Right ventricle myocardium inferior (tissue), 1 donor: ENCODE measurements around the gene MYCL. TPM values are rescaled to one million over a fixed set of nuclear protein-coding genes. Genes with fewer than 3 reads are reported as not detected.

Source experiments
- ATAC-seq: fragments of 200-7000 bp; cut with Tn5 transposase; one replicate; pipeline ENCODE4 v1.9.1; 2020; ENCODE audit warnings: mild to moderate bottlenecking, moderate library complexity
- DNase-seq: peaks from one replicate; pipeline ENCODE4 v3.0.0; 2021; ENCODE audit errors: missing footprints
- intact Hi-C: fragments of 100-400 bp; cut with DNase I; formaldehyde crosslinking; loops from one replicate; pipeline ENCODE4 v1.11.0; 2022
- long read RNA-seq: library from polyadenylated mRNA; unstranded; transcript quantifications from one replicate; pipeline ENCODE4 v2.0.0, GENCODE V29; 2021
- total RNA-seq: library from RNA; stranded (reverse); fragmentation: NEBNext Ultra II Directional; extraction: Animal tissue kit (Norgen Biotek cat#: 25700); gene quantifications from one replicate; pipeline ENCODE4 v1.2.1, GENCODE V29; 2021
- donor health status: DM: no; HTN: yes; CAD: no; lungs with severe emphysema.

Gene MYCL, protein sequence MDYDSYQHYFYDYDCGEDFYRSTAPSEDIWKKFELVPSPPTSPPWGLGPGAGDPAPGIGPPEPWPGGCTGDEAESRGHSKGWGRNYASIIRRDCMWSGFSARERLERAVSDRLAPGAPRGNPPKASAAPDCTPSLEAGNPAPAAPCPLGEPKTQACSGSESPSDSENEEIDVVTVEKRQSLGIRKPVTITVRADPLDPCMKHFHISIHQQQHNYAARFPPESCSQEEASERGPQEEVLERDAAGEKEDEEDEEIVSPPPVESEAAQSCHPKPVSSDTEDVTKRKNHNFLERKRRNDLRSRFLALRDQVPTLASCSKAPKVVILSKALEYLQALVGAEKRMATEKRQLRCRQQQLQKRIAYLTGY
- total RNA-seq, result 1.1 TPM
- long read RNA-seq, partial matches to known transcripts, result 0 of 1 reads
- long read RNA-seq, other reads (novel, unspliced or antisense), result 0 of 1 reads

DNA sequence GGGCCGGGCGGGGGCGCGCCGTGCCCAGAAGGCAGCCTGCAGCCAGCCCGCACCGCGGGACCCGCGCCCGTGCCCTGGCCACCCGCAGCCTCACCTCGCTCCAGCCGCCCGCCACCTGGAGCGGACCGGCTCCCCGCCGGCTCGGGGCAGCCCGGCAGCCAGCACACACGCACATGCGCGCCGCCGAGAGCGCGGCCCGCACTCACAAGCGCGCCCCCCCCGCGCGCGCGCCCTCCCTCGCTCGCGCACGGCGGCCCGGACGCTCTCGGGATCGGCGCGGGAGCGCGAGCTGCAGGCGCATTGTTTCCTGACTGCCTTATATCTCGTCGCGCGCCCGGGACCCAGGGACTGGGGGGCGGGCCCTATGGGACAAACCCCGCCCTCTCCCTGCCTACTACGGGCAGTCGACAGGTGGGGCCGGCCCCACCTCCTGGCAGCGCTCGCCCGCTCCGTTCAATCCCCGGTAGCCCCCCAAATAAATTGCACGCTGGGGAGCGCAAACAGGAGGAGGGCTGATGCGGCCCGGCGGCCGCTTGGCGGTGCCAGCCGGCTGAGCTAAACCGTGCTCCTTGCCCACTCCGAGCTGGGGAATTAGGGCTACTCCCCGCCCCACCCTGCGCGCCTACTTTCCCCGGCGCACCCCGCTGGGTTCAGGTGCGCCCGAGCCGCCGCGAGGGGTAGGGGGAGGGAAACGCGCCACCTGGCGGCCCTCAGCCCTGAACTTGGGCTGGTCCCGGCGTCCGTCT, at the start of gene MYCL:
Gene MYCL, minus strand, starts transcription at position 204 of the 746 bp plus-strand sequence. CDS start 483 bp downstream, outside the sequence.
- ATAC-seq (peak; percentile 85), DNase-seq (peak; percentile 87)
- intact Hi-C loops, result loop anchor here (1.0 kb wide), 1 partner anchor 84 kb away; no protein-coding TSS in a partner anchor

DNA sequence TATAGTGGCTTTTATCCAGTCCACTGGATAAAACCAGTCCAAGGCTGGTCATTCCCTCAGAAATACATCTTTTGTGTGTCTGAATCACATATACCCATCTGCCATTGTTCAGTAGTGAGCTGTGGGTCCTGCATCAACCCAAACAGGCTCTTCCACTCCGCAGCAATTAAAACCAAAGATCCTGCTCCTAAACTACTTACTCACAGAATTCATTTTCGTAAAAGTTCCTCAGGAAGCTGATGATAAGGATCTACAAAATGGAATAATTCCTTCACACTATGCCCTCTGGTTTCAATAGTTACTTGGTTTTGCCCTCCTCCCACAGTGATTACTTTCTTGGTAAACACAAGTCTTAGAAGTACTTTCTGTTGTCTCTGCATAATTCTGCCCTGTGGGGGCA, 48.2 kb upstream of the MYCL start:
- intact Hi-C loops, result no loop called here
- ATAC-seq (no peak), DNase-seq (no peak)

DNA sequence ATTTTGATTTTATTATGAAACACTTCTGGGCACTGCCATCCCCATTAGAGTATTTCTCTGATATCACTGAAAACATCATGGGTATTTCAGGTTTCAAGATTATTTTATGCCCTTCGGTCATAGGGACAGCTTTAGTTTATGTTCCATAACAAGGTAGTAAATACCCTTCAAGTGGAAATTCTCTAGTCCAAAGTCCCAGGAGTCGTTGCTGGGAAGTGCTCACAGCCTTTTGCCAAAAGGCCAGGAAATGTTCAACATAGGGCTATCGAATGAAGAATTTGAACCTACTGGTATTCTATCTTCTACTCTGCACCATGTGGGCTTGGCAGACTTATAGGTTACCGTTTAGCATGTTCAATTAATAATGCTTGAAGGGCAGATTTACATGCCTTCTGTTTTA, 45.5 kb upstream of the MYCL start:
- intact Hi-C loops, result no loop called here
- no peak for ATAC-seq
- no peak for DNase-seq

DNA sequence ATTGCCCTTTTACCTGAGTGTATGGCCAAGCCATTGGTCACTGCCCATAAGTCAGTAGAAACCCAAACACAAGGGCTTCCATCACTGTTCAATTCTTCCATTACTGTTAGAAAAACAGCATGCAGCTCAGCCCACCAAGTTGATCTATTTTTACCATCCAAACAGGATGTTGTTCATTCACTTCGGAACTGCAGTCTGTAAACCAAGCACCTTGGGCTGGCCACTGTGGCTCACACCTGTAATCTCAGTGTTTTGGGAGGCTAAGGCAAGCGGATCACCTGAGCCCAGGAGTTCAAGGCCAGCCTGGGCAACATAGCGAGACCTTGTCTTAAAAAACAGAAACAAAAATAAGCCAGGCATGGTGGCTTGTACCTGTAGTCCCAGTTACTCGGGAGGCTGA, 44.5 kb upstream of the MYCL start:
- intact Hi-C loops, result no loop called here
- DNase-seq (no peak), ATAC-seq (no peak)

DNA sequence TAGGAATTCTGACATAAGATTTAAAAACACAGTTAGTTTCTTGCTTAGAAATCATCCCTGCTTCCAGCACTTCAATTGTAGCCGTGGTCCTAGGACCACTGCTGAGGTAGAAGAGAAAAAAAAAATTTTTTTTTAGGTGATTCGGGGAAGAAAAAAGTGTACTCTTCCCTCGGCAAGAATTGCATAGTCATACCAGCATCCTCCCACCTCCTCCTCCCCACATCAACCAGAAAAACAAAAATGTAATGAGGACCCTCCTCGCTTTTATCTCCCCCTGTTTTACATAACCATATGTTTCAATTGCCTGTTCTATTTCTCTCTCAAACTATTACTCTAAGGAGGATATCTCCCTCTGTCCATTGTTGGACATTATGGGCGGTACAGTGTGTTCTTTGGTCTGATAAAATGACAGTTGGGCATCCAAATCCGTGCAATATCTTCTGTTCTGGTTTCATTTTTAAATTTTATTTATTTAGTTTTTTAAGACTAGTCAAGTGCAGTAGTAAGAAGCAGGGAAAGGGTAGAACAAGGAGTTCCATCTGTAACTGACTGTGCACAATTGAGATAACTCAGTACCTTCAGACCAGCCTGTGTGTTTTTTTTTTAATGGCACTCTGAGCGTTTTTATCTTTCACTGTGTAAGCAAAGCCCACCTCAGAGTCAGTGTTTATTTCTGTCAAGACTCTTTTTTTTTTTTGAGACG, 42.8 kb upstream of the MYCL start:
- no peak for DNase-seq
- intact Hi-C loops, result no loop called here
- no peak for ATAC-seq

DNA sequence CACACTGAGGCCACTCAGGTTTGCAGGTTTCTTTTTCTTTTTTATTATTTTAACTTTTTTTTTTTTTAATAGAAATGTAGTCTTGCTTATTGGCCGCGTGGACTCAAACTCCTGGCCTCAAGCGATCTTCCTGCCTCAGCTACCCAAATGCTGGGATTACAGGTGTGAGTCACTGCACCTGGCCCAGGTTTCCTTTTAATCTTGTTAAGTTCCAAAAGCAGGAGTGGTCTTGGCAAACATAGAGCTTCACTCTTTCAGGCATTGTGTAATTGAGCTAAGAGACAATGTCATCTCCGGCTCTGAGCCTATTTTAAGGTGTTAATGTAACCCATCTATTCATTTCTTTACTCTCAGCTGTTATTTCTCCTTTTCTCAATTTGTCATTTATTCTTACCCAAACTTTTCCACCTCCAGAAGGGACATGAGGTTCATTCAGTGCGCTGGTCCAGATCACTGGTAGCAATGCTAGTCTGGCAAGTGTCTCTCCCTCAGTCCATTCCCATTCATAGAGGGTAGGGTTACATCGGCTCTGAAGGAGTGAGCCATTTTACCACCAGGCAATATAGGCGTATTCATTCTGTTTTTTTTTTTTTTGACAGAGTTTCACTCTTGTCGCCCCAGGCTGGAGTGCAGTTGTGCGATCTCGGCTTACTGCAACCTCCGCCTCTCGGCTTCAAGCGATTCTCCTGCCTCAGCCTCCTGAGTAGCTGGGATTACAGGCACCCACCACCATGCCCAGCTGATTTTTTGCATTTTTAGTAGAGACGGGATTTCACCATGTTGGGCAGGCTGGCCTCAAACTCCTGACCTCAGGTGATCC, 42.0 kb upstream of the MYCL start:
- intact Hi-C loops, result no loop called here
- no peak for DNase-seq
- ATAC-seq, result no peak

DNA sequence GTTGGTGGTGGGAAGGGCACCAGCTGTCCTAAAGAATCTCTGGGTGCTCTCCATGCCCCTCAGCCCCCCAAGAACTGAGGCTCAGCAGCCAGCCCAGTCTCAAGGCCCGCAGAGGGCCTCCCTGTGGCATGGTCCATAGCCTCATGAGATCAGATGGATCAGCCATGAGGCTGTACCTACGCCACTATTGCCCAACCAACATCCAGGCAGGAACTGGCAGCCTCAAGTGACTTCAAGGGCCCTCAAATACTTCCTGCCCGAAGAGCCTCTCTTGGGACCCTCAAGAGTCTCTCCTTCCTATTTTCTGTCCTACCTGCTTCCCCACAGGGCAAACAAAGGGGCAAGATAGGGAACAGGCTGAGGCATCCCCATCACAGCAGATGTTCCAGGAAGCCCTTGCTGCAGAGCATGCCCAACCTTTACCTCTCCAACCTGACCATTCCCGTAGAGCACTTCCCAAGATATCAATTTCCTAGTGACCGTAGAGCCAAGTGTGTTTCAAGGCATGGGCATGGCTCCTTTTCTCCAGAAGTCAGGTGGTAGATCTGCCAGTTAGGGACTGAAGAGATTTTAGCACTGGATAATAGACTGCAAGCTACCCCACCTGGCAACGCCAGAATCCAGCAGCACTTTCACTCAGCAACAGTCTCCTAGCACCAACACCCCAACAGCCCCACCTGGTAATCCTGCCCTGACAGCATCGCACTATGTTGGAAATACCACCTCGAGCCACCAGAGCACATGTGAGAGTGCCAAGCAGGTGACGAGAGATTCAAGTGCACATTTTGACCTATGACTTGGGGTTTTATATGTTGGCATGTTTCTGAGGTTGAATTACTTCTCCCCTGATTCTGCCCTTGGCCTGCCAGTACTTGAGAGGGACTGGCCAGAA, 39.5 kb upstream of the MYCL start:
- intact Hi-C loops, result no loop called here
- no peak for ATAC-seq
- no peak for DNase-seq

DNA sequence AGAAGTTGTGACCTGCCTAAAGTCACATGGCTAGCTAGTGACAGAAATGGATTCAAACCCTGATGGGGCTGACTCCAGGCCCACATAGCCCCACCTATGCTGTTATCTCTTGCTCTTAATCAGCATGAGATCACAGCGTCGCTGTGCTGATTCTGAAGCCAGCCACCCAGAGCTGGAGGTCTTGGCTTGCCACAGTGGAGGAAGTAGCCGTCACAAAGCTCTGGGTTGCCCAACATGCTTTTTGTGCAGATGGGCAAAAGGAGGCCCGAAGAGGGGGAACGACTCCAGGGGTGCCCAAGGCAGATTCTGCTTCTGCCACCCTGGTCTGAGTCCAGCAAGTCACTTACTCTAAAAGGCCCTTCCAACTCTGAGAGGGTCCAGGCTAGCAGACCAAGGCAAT, 38.5 kb upstream of the MYCL start:
- DNase-seq, result no peak
- intact Hi-C loops, result no loop called here
- peak; percentile 56 for ATAC-seq

DNA sequence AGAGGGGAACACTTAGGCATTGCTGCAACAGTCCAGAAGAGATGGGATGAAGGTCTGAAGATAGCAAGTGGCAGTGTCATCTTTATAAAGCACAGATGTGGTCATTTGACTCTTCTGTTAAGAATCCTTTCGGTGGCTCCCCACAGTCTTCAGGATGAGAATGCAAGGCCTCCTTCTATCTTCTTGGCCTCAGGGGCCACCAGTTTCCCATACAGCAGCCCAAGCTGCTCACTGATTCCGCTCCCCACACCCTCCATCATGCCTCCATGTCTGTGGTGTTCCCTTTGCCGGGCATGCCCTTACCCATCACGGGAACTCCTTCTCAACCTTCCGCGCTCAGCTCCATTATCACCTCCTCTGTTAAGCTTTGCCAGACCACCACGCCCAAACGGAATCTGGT, 37.1 kb upstream of the MYCL start:
- no peak for ATAC-seq

DNA sequence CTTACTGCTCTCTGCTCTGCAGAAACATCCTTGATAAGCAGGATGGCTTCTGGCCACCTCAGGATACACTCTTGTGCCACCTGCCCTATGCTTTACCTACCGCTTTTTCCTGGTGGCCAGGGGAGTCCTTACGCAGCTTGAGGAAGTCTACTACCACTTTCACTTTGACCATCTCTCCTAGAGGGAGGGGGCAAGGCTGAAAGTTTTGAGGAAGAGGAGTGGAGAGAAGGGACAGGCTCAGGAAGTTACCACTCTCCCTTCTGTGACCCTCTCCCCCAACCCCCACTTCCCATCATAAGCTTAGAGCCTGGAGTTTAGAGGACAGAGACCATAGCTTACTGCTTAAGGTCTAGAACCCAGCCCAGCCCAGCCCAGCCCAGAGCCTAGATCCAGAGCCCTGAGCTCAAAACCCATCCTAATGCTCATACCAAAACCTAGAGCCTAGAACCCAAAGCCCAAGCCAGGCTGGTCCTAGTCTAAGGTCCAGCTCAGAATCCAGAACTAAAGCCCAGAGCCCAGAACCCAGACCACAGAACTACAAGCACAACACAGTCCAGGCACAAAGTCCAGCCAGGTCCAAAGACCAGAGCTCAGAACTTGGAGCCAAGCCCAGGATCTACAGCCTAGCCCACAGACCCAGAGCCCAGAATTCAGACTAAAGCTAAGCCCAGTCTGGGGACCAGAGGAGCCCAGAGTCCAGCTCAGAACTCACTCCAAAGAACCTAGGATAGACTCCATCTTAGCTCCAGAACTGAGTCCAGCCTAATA, 35.2 kb upstream of the MYCL start:
- intact Hi-C loops, result no loop called here
- ATAC-seq (peak; percentile 58), DNase-seq (no peak)

More for the DNA sequence above, 37.1 kb upstream of the MYCL start:
- intact Hi-C loops, result no loop called here
- no peak for DNase-seq

DNA sequence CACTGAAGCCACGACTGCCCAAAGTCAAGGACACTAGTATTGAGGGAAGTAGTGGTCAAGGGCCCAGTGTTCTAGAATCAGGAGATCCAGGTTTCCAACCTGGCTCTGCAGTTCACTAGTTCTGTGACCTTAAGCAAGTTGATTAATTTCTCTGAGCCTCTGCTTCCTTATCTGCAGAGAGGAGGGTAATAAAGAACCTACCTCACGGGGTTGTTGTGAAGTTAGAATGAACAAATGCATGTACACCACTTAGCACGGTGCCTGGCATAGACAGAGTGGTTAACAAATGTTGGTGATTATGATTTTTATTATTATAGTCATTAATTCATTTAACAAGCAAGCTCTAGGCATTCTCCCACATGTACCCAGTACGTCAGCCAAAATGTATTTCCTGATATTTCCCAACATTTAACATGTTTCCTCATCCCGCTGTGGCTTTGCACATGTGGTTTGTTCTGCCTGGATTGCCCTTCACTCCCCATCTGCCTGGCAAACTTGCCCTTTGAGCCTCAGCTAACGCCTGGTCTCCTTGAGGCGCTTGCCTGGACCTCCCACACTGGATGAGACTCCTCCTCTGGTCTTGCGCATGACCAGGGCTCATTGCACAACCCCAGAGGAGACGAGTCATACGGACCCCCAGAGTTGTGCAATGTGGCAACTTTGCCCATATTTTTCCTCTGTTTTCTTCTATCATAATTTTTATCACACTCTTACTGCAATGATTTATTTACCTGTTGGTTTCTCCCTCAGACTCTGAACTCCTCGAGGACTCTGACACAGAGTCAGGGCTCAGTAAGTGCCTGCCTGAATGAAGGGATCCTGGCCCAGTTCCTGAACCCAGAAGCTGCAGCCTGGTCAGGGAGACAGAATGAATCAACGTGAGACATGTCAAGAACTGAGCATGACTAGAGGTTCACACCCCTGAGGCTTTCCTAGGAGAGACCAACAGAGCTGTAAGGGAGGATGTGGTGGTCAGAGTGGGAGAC, 32.5 kb upstream of the MYCL start:
- intact Hi-C loops, result no loop called here
- DNase-seq (peak; percentile 85), ATAC-seq (peak; percentile 91)

DNA sequence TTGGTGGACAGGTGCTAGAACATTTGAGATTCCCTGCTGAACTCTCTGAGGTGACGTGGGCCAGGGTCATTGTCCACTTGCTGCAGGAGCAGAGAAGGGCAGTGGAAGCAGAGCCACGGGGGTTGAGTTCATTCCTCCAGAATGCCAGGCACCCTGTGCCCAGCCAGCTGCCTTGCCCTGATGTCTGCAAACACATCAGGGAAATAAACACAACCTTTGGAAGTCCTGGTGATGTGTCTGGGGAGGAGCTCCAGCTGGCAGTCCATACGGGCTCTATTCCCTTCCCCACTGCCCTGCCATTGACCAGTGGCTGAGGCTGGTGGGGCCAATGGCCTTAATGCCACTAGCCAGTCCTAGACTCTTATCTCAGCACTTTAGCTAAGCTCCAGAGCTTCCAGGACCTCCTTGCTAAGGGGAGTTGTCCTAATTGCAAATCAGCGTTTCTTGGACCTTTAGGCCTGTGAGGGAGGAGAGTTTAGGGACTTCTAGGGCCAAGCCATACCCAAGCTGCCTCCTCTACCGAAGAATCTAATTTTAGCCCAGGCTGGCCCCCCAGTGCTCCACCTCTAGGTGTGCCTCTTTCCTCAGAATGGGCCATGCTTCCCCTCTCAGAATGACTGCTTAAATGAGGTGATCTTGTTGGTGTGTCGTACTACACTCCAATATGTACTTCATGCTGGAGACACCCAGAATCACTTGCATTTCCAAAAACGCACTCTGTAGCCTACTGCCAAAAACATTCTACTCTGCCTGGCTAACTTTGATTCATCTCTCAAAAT, 27.3 kb upstream of the MYCL start:
- DNase-seq (no peak), ATAC-seq (no peak)
- intact Hi-C loops, result no loop called here

DNA sequence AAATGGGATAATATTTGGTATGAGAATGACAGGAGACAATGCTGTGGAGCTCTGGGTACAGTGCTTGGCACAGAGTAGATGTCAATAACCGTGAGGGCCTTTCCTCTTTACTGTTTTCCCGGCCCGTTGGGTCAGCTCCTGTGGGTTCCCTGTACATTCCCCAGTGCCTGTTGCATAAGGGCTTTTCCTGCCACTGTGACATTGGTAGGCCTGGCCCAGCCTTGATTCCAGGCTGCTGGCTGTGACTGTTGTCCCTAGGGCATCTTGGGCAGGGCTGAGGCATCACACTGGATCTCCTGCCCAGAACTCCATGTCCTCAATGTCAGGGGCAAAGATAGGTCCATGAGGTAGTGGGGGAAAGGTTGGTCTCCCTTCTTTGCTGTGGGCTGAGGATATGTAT, 25.8 kb upstream of the MYCL start:
- intact Hi-C loops, result no loop called here
- DNase-seq (no peak), ATAC-seq (peak; percentile 43)

DNA sequence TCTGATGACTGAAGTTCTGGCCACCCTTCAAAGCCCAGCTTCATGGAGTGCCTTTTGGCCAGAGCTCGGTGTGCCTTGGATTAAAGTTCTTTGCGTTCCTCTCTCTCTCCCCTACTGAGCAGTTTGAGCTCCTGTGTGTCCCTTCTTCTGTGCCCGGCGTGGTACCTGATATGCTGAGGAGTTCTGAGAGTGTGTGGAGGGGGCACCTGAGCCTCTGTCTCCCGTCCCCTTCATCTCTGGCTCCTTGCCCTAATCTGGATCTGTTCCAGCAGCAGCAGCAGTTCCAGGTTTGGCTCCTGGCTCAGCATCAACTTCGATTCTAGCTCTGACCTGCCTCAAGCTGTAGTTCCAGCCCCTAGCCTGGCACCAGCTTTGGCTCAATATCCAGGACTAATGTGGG, 25.1 kb upstream of the MYCL start:
- ATAC-seq, result peak; percentile 40
- intact Hi-C loops, result no loop called here
- no peak for DNase-seq

DNA sequence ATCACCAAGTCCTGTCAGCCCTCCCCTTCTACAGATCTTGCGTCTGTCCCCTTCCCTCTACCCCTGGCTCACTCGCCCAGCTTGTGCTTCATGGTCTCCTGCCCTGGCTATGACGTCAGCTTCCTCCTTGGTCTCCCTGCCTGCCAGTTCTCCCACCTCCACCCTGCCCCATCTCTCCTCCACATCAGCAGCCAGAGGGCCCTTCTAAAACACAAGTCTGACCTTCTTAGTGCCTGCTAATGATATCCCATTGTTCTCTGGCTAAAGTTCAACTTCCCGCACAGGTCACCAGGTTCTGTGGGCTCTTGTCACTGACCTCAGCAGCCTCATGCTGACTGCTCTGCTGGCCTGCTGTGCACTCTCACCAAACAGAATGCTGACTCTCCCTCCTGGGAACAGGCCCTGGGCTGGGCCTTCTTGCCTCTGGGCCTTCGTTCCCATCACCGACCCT, 24.7 kb upstream of the MYCL start:
- intact Hi-C loops, result no loop called here
- ATAC-seq, result peak; percentile 27
- no peak for DNase-seq
